Esophagus muscularis mucosa (tissue), 4 donors: ENCODE data around the gene RAB35. TPM values are rescaled to one million over a fixed set of nuclear protein-coding genes. Genes with fewer than 3 reads are reported as not detected.

Experiments
- DNase-seq: peaks from one replicate; pipeline ENCODE4 v3.0.0-alpha.2; 2017; ENCODE audit errors: extremely low spot score
- H3K27ac ChIP-seq, 4 donors: fragments of 200-600 bp; sonication (generic); replicated peaks in 1 of 4; 1 replicate in 3 of 4; 2 replicates in 1 of 4; pipeline ENCODE4 v1.5.1; 2016 to 2019; ENCODE audit warnings: mild to moderate bottlenecking in 1 of 4
- H3K27me3 ChIP-seq, 4 donors: fragments of 200-600 bp; sonication (generic); one replicate each; pipeline versions ENCODE4 v1.5.1 to v1.6.0; 2016 to 2019
- H3K36me3 ChIP-seq, 4 donors: fragments of 200-600 bp; sonication (generic); one replicate each; pipeline ENCODE4 v1.5.1; 2016 to 2019
- H3K4me1 ChIP-seq, 4 donors: fragments of 200-600 bp; sonication (generic); one replicate each; pipeline ENCODE4 v1.5.1; 2016 to 2019
- H3K4me3 ChIP-seq, 4 donors: fragments of 200-600 bp; sonication (generic); 1 replicate in 2 of 4; 2 replicates in 2 of 4; pipeline ENCODE4 v1.5.1; 2016 to 2019; ENCODE audit warnings: mild to moderate bottlenecking in 4 of 4, moderate library complexity in 1 of 4
- H3K9me3 ChIP-seq, 4 donors: fragments of 200-600 bp; sonication (generic); 1 replicate in 3 of 4; 2 replicates in 1 of 4; pipeline ENCODE4 v1.5.1; 2016 to 2019
- EP300 ChIP-seq: sonication (generic); formaldehyde crosslinking; IDR thresholded peaks from one replicate; pipeline ENCODE4 v1.6.1; 2017; ENCODE audit warnings: antibody characterized with exemption
- POLR2A ChIP-seq: fragments of 450-650 bp; IDR thresholded peaks from one replicate; pipeline ENCODE4 v1.6.1; 2017; ENCODE audit warnings: antibody characterized with exemption, moderate library complexity, mild to moderate bottlenecking, low read depth
- POLR2AphosphoS5 ChIP-seq, 2 donors: sonication (generic); formaldehyde crosslinking; IDR thresholded peaks; one replicate each; pipeline ENCODE4 v1.6.1; 2017; ENCODE audit warnings: antibody characterized with exemption in 2 of 2
- WGBS: methylation state at CpG from one replicate; pipeline ENCODE4 v1.1.5; 2018; 5-methylcytosine and 5-hydroxymethylcytosine counted together
- intact Hi-C: fragments of 100-400 bp; cut with DNase I; formaldehyde crosslinking; loops from one replicate; pipeline ENCODE4 v1.15.1; 2023
- total RNA-seq, 4 donors: library from RNA; depleted of rRNA; stranded (reverse); fragments of >200 nt; gene quantifications; one replicate each; pipeline versions ENCODE4 v1.1.0 to v1.2.1, GENCODE V29; 2016
- TF ChIP-seq, protein P1 (sequence below), 3 experiments: fragments of 200-600 bp in 2 of 3; fragments of 450-650 bp in 1 of 3; sonication (generic) in 2 of 3; IDR thresholded peaks; one replicate each; pipeline ENCODE4 v1.5.1; 2017 to 2019; ENCODE audit warnings: antibody characterized with exemption in 3 of 3, mild to moderate bottlenecking in 2 of 3, moderate library complexity in 1 of 3

RAB35 gene
- total RNA-seq, 4 donors from 2014 or later, result 18.7 to 45.9 (median 38.3) TPM

- no peaks in the 10 kb centered on the region for H3K9me3 ChIP-seq
- 72% methylated on average over 19 of the region's 26 CpGs for WGBS
- intact Hi-C loops, result no loop called here
- H3K36me3 ChIP-seq, result peaks cover 0 to 41% (median 24%) of the 10 kb centered on the region in 4 donors
- no peak overlapping the region for H3K4me3 ChIP-seq
- no peaks in the 10 kb centered on the region for H3K27me3 ChIP-seq
- DNase-seq, result no peak
- TF ChIP-seq, protein P1, sequence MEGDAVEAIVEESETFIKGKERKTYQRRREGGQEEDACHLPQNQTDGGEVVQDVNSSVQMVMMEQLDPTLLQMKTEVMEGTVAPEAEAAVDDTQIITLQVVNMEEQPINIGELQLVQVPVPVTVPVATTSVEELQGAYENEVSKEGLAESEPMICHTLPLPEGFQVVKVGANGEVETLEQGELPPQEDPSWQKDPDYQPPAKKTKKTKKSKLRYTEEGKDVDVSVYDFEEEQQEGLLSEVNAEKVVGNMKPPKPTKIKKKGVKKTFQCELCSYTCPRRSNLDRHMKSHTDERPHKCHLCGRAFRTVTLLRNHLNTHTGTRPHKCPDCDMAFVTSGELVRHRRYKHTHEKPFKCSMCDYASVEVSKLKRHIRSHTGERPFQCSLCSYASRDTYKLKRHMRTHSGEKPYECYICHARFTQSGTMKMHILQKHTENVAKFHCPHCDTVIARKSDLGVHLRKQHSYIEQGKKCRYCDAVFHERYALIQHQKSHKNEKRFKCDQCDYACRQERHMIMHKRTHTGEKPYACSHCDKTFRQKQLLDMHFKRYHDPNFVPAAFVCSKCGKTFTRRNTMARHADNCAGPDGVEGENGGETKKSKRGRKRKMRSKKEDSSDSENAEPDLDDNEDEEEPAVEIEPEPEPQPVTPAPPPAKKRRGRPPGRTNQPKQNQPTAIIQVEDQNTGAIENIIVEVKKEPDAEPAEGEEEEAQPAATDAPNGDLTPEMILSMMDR (IDR thresholded peaks at IDR 0.05), result no peak
- TF ChIP-seq POLR2A (no peak), EP300 (no peak), POLR2AphosphoS5 (IDR thresholded peaks at IDR 0.05) (no peak)
- peaks cover 29 to 73% (median 70%) of the 10 kb centered on the region in 4 donors for H3K4me1 ChIP-seq
- H3K27ac ChIP-seq, result no peak overlapping the region
Measured at GRCh38 chr12:120110550-120111501, 5.7 kb downstream of the RAB35 start.

DNA sequence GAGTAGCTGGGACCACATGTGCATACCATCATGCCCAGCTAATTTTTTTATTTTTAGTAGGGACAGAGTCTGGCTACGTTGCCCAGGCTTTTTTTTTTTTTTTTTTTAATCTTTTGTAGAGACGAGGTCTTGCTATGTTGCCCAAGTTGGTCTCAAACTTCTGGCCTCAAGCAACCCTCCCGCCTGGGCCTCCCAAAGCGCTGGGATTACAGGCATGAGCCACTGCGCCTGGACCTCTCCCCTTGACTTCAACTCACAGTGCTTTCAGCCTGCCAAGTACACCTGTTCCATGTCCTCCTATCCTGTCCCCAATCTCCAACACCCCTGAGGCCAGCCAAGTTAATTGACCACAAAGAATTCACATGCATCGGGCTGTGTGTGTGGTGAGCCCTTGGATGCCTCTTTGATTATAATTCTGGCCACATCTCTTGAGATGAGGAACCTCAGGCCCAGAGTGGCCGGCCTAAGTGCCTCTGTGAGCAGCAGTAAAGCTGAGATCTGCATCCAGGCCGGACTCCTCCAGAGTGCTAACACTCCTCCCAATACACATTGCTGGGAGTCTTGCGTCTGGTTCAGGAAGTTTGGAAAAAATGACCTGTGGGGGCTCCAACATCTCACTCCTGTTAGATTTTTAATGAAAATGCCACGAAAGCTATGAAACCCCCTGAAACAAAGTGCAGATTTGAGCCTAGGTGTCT, 6.8 kb downstream of the RAB35 start:
- H3K4me1 ChIP-seq, result peaks cover 18 to 68% (median 59%) of the 10 kb centered on the region in 4 donors

GRCh38 chr12:120106151-120106550, 10.4 kb downstream of the RAB35 start:
- no peaks in the 10 kb centered on the region for H3K9me3 ChIP-seq
- intact Hi-C loops, result no loop called here
- H3K36me3 ChIP-seq, result peaks cover 19 to 71% (median 51%) of the 10 kb centered on the region in 4 donors
- H3K27me3 ChIP-seq, result no peaks in the 10 kb centered on the region
- peaks cover 30 to 58% (median 51%) of the 10 kb centered on the region in 4 donors for H3K4me1 ChIP-seq
- 100% methylated on average over 1 of the region's 1 CpG for WGBS
- no peak overlapping the region for H3K27ac ChIP-seq
- DNase-seq, result no peak
- H3K4me3 ChIP-seq, result no peak overlapping the region
- TF ChIP-seq POLR2AphosphoS5 (IDR thresholded peaks at IDR 0.05) (no peak), EP300 (no peak), POLR2A (no peak)
- TF ChIP-seq, protein P1 (IDR thresholded peaks at IDR 0.05), result no peak

More for the DNA sequence above, 6.8 kb downstream of the RAB35 start:
- DNase-seq, result no peak
- H3K4me3 ChIP-seq, result no peak overlapping the region
- H3K27me3 ChIP-seq, result no peaks in the 10 kb centered on the region
- intact Hi-C loops, result no loop called here
- H3K36me3 ChIP-seq, result peaks cover 9 to 51% (median 31%) of the 10 kb centered on the region in 4 donors
- TF ChIP-seq POLR2A (no peak), POLR2AphosphoS5 (IDR thresholded peaks at IDR 0.05) (no peak), EP300 (no peak)
- TF ChIP-seq, protein P1 (IDR thresholded peaks at IDR 0.05), result no peak
- WGBS, result 84% methylated on average over 10 of the region's 10 CpGs
- H3K9me3 ChIP-seq, result no peaks in the 10 kb centered on the region
- H3K27ac ChIP-seq, result no peak overlapping the region

GRCh38 chr12:120103371-120103770, 13.2 kb downstream of the RAB35 start:
- WGBS, result 93% methylated on average over 12 of the region's 13 CpGs
- TF ChIP-seq EP300 (no peak), POLR2AphosphoS5 (IDR thresholded peaks at IDR 0.05) (no peak), POLR2A (no peak)
- TF ChIP-seq, protein P1 (IDR thresholded peaks at IDR 0.05), result no peak

More at GRCh38 chr12:120103371-120103770, 13.2 kb downstream of the RAB35 start:
- Histone ChIP-seq H3K4me3 (no peak overlapping the region), H3K36me3 (peaks cover 22 to 82% (median 66%) of the 10 kb centered on the region in 4 donors), H3K27ac (no peak overlapping the region), H3K9me3 (no peaks in the 10 kb centered on the region), H3K27me3 (no peaks in the 10 kb centered on the region), H3K4me1 (peaks cover 32 to 53% (median 42%) of the 10 kb centered on the region in 4 donors)
- intact Hi-C loops, result no loop called here
- no peak for DNase-seq
